GM19463 (cell line): Measurements from ENCODE around the gene RPRM.
"Not testable (repeated sequence)": the region's sequence is repeated elsewhere in the genome, so short reads cannot be mapped to it uniquely, and the experiment has no call there.

ENCODE experiments used
- ATAC-seq: cut with Tn5 transposase; IDR thresholded peaks from one replicate; pipeline ENCODE4 v1.9.1; 2021; ENCODE audit warnings: mild to moderate bottlenecking, moderate library complexity; ENCODE audit not compliant: unreplicated experiment

RPRM gene

GRCh38 chr2:153478289-153479261 is at the start of gene RPRM:
Gene RPRM (minus strand): TSS chr2:153478762. CDS start chr2:153478565, 197 bp downstream.
- peak; percentile 78 for ATAC-seq

- ATAC-seq: no peak
Measured at GRCh38 chr2:153519257-153519875, 40.8 kb upstream of the RPRM start.

GRCh38 chr2:153512331-153512730 is 33.8 kb upstream of the RPRM start:
- ATAC-seq: no peak

GRCh38 chr2:153510996-153511395 is 32.4 kb upstream of the RPRM start:
- ATAC-seq: no peak

- no peak for ATAC-seq
Measured at GRCh38 chr2:153509133-153509532, 30.6 kb upstream of the RPRM start.

- not testable (repeated sequence) for ATAC-seq
Measured at GRCh38 chr2:153506499-153506898, 27.9 kb upstream of the RPRM start.

- ATAC-seq: no peak
Measured at GRCh38 chr2:153499439-153499838, 20.9 kb upstream of the RPRM start.

GRCh38 chr2:153497938-153498629 is 19.5 kb upstream of the RPRM start:
- no peak for ATAC-seq

- ATAC-seq: no peak
Measured at GRCh38 chr2:153495725-153496124, 17.2 kb upstream of the RPRM start.

- peak; percentile 61 for ATAC-seq
Measured at GRCh38 chr2:153488072-153488471, 9.5 kb upstream of the RPRM start.

- no peak for ATAC-seq
Measured at GRCh38 chr2:153487448-153487847, 8.9 kb upstream of the RPRM start.

GRCh38 chr2:153479573-153479972 is 1.0 kb upstream of the RPRM start:
- no peak for ATAC-seq

- ATAC-seq: no peak
Measured at GRCh38 chr2:153477636-153478288, 800 bp downstream of the RPRM start.

GRCh38 chr2:153476816-153477635 is 1.5 kb downstream of the RPRM start:
- no peak for ATAC-seq

- no peak for ATAC-seq
Measured at GRCh38 chr2:153476491-153476815, 2.1 kb downstream of the RPRM start.

GRCh38 chr2:153474876-153475435 is 3.6 kb downstream of the RPRM start:
- no peak for ATAC-seq

- ATAC-seq: no peak
Measured at GRCh38 chr2:153474407-153474806, 4.2 kb downstream of the RPRM start.

GRCh38 chr2:153470867-153471266 is 7.7 kb downstream of the RPRM start:
- ATAC-seq: no peak

- ATAC-seq: no peak
Measured at GRCh38 chr2:153464395-153464794, 14.2 kb downstream of the RPRM start.

- no peak for ATAC-seq
Measured at GRCh38 chr2:153462338-153462859, 16.2 kb downstream of the RPRM start.
